GM23338 (cell line): Measurements from ENCODE around the gene CCL27. TPM values are rescaled to one million over a fixed set of nuclear protein-coding genes. Genes with fewer than 3 reads are reported as not detected.

ENCODE experiments used
- ATAC-seq: fragments of 200-7000 bp; cut with Tn5 transposase; 3 replicates; pipeline ENCODE4 v1.9.1; 2020
- DNase-seq: peaks from one replicate; pipeline ENCODE4 v3.0.0-alpha.2; 2015; ENCODE audit warnings: low spot score
- H2AFZ ChIP-seq: fragments of 200-600 bp; sonication (generic); 2 replicates; pipeline ENCODE4 v1.8.0; 2016; ENCODE audit warnings: antibody characterized with exemption, mild to moderate bottlenecking, moderate library complexity
- H3F3A ChIP-seq: fragments of 200-600 bp; sonication (generic); replicated peaks from 2 replicates; pipeline ENCODE4 v1.8.0; 2017; ENCODE audit warnings: antibody characterized with exemption, mixed run types, low read depth
- H3K27ac ChIP-seq: fragments of 200-600 bp; sonication (generic); 2 replicates; pipeline ENCODE4 v1.6.1; 2016; ENCODE audit warnings: low read depth
- H3K27me3 ChIP-seq: fragments of 200-600 bp; sonication (generic); 2 replicates; pipeline ENCODE4 v1.8.0; 2016; ENCODE audit warnings: mild to moderate bottlenecking, mixed run types, moderate library complexity; ENCODE audit not compliant: insufficient read depth
- H3K36me3 ChIP-seq: fragments of 200-600 bp; sonication (generic); 2 replicates; pipeline ENCODE4 v1.8.0; 2016; ENCODE audit warnings: mild to moderate bottlenecking; ENCODE audit not compliant: insufficient read depth
- H3K4me1 ChIP-seq: fragments of 200-600 bp; sonication (generic); 2 replicates; pipeline ENCODE4 v1.8.0; 2016; ENCODE audit warnings: mild to moderate bottlenecking, moderate library complexity; ENCODE audit not compliant: insufficient read depth
- H3K4me2 ChIP-seq: fragments of 200-600 bp; sonication (generic); 2 replicates; pipeline ENCODE4 v1.7.1; 2017; ENCODE audit warnings: mixed run types
- H3K4me3 ChIP-seq: fragments of 200-600 bp; sonication (generic); 2 replicates; pipeline ENCODE4 v1.6.1; 2016; ENCODE audit warnings: mixed run types
- H3K79me2 ChIP-seq: fragments of 200-600 bp; sonication (generic); replicated peaks from 2 replicates; pipeline ENCODE4 v1.8.0; 2017; ENCODE audit warnings: mild to moderate bottlenecking; ENCODE audit not compliant: insufficient read depth
- H3K9me2 ChIP-seq: fragments of 200-600 bp; sonication (generic); 2 replicates; pipeline ENCODE4 v1.8.0; 2017; ENCODE audit not compliant: insufficient read depth
- H4K20me1 ChIP-seq: fragments of 200-600 bp; sonication (generic); replicated peaks from 2 replicates; pipeline ENCODE4 v1.8.0; 2017; ENCODE audit warnings: mild to moderate bottlenecking; ENCODE audit not compliant: insufficient read depth
- H3K27ac Mint-ChIP-seq: 2 replicates; pipeline ENCODE4 v1.8.0; 2020; ENCODE audit warnings: inconsistent platforms, mild to moderate bottlenecking, moderate library complexity, mixed read lengths
- H3K27me3 Mint-ChIP-seq: 3 replicates; pipeline ENCODE4 v1.8.0; 2022; ENCODE audit warnings: low read depth, mild to moderate bottlenecking, moderate library complexity, mixed read lengths, inconsistent platforms; ENCODE audit not compliant: insufficient read depth, poor library complexity
- H3K36me3 Mint-ChIP-seq: 3 replicates; pipeline ENCODE4 v1.8.0; 2021; ENCODE audit warnings: low read depth, mild to moderate bottlenecking, inconsistent platforms, moderate library complexity, mixed read lengths
- H3K4me1 Mint-ChIP-seq: 3 replicates; pipeline ENCODE4 v1.8.0; 2020; ENCODE audit warnings: mild to moderate bottlenecking, inconsistent platforms, mixed read lengths
- H3K4me3 Mint-ChIP-seq: 3 replicates; pipeline ENCODE4 v1.8.0; 2021; ENCODE audit warnings: moderate library complexity, mild to moderate bottlenecking, inconsistent platforms, mixed read lengths
- H3K9me3 Mint-ChIP-seq: 3 replicates; pipeline ENCODE4 v1.8.0; 2020; ENCODE audit warnings: moderate library complexity, mild to moderate bottlenecking, inconsistent platforms, mixed read lengths
- CREB1 ChIP-seq: fragments of 250-450 bp; sonication (Bioruptor Pico); IDR thresholded peaks from 2 replicates; pipeline ENCODE4 v1.5.0; 2020; ENCODE audit warnings: low read depth, mild to moderate bottlenecking, moderate library complexity
- ETS1 ChIP-seq: IDR thresholded peaks from 2 replicates; pipeline ENCODE4 v1.6.1; 2016; ENCODE audit warnings: antibody characterized with exemption
- EZH2 ChIP-seq: fragments of 200-600 bp; sonication (generic); IDR thresholded peaks from one replicate; pipeline ENCODE4 v1.8.0; 2017; ENCODE audit warnings: antibody characterized with exemption, mild to moderate bottlenecking, low read depth; ENCODE audit not compliant: unreplicated experiment
- EZH2phosphoT487 ChIP-seq: fragments of 200-600 bp; sonication (generic); IDR thresholded peaks from one replicate; pipeline ENCODE4 v1.8.1; 2018; ENCODE audit warnings: antibody characterized with exemption; ENCODE audit not compliant: unreplicated experiment
- NANOG ChIP-seq: IDR thresholded peaks from 2 replicates; pipeline ENCODE4 v1.6.1; 2016; ENCODE audit warnings: antibody characterized with exemption, borderline replicate concordance
- POLR2AphosphoS5 ChIP-seq: IDR thresholded peaks from 2 replicates; pipeline ENCODE4 v1.6.1; 2016; ENCODE audit warnings: antibody characterized with exemption, low read depth
- REST ChIP-seq: IDR thresholded peaks from one replicate; pipeline ENCODE4 v1.6.1; 2018; ENCODE audit warnings: antibody characterized with exemption; ENCODE audit not compliant: unreplicated experiment
- STAT1 ChIP-seq: IDR thresholded peaks from one replicate; pipeline ENCODE4 v1.6.1; 2016; ENCODE audit warnings: antibody characterized with exemption; ENCODE audit not compliant: unreplicated experiment
- ZNF114 ChIP-seq: fragments of 250-450 bp; sonication (Bioruptor Pico); IDR thresholded peaks from 2 replicates; pipeline ENCODE4 v1.5.0; 2020; ENCODE audit warnings: mild to moderate bottlenecking, moderate library complexity
- ZNF331 ChIP-seq: fragments of 250-450 bp; sonication (Bioruptor Pico); IDR thresholded peaks from 2 replicates; pipeline ENCODE4 v1.5.0; 2020; ENCODE audit warnings: low read depth, mild to moderate bottlenecking, moderate library complexity
- ZNF462 ChIP-seq: fragments of 250-450 bp; sonication (Bioruptor Pico); IDR thresholded peaks from 2 replicates; pipeline ENCODE4 v1.5.0; 2020; ENCODE audit warnings: mild to moderate bottlenecking, moderate library complexity
- polyA plus RNA-seq: library from polyadenylated mRNA; unstranded; fragments of >200 nt; fragmentation: Nextera tagmentation; extraction: Ambion mirVana; gene quantifications from 2 replicates; pipeline ENCODE4 v1.2.1, GENCODE V29; 2016
- total RNA-seq: library from RNA; depleted of rRNA; stranded (reverse); fragments of >200 nt; shearing (Covaris generic); gene quantifications from 2 replicates; pipeline ENCODE4 v1.2.3, GENCODE V29; 2014
- TF ChIP-seq, protein P1 (sequence below), 2 experiments: fragments of 200-600 bp in 1 of 2; sonication (generic) in 1 of 2; conservative IDR thresholded peaks; 2 replicates each; pipeline versions ENCODE4 v1.5.1 to v1.6.1; 2016 to 2017; ENCODE audit warnings: antibody characterized with exemption in 2 of 2, low read depth in 2 of 2, mild to moderate bottlenecking in 2 of 2, moderate library complexity in 1 of 2

The CCL27 gene
- total and polyA plus RNA-seq, 2 experiments from 2014 or later = not detected

GRCh38 chr9:34693560-34693959, 31.1 kb upstream of the CCL27 start:
- H4K20me1 ChIP-seq = no peaks in the 10 kb centered on the region
- peaks cover 4% of the 10 kb centered on the region; the same call in 2 of the 3 replicates for H3K4me1 Mint-ChIP-seq
- no peaks in the 10 kb centered on the region for H3K36me3 ChIP-seq
- no peaks in the 10 kb centered on the region for H3F3A ChIP-seq
- no peak overlapping the region for H3K27ac ChIP-seq
- H3K9me3 Mint-ChIP-seq = no peaks in the 10 kb centered on the region
- no peaks in the 10 kb centered on the region for H3K9me2 ChIP-seq
- no peak overlapping the region for H3K27ac Mint-ChIP-seq
- no peaks in the 10 kb centered on the region for H3K4me1 ChIP-seq
- H3K27me3 Mint-ChIP-seq = peaks cover 2% of the 10 kb centered on the region
- H3K4me3 ChIP-seq = no peak overlapping the region
- DNase-seq = no peak
- no peaks in the 10 kb centered on the region for H3K79me2 ChIP-seq
- H3K4me2 ChIP-seq = no peak overlapping the region
- H3K36me3 Mint-ChIP-seq = no peaks in the 10 kb centered on the region
- TF ChIP-seq STAT1 = no peak
- TF ChIP-seq EZH2phosphoT487 = no peak
- no peak for TF ChIP-seq NANOG
- no peak for TF ChIP-seq REST
- TF ChIP-seq, protein P1, sequence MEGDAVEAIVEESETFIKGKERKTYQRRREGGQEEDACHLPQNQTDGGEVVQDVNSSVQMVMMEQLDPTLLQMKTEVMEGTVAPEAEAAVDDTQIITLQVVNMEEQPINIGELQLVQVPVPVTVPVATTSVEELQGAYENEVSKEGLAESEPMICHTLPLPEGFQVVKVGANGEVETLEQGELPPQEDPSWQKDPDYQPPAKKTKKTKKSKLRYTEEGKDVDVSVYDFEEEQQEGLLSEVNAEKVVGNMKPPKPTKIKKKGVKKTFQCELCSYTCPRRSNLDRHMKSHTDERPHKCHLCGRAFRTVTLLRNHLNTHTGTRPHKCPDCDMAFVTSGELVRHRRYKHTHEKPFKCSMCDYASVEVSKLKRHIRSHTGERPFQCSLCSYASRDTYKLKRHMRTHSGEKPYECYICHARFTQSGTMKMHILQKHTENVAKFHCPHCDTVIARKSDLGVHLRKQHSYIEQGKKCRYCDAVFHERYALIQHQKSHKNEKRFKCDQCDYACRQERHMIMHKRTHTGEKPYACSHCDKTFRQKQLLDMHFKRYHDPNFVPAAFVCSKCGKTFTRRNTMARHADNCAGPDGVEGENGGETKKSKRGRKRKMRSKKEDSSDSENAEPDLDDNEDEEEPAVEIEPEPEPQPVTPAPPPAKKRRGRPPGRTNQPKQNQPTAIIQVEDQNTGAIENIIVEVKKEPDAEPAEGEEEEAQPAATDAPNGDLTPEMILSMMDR (conservative IDR thresholded peaks at IDR 0.05; ENCODE audit: low read depth in 2 of 2) = no peak
- TF ChIP-seq CREB1 (CRISPR knock-in tag) = no peak
- TF ChIP-seq EZH2 = no peak
- no peak for TF ChIP-seq ETS1
- no peak for TF ChIP-seq ZNF114 (CRISPR knock-in tag)
- TF ChIP-seq ZNF462 (CRISPR knock-in tag) = no peak
- TF ChIP-seq POLR2AphosphoS5 = no peak
- TF ChIP-seq ZNF331 (CRISPR knock-in tag) = no peak
- no peak overlapping the region for H3K4me3 Mint-ChIP-seq
- H2AFZ ChIP-seq = no peak overlapping the region
- no peak for ATAC-seq
- 0 out of 2 replicates have a peak, but pooled peaks cover 3% of the 10 kb centered on the region for H3K27me3 ChIP-seq
